ENCODE results near the gene COTL1. TPM values are rescaled to one million over a fixed set of nuclear protein-coding genes. Genes with fewer than 3 reads are reported as not detected.
"Not testable (repeated sequence)": the region's sequence is repeated elsewhere in the genome, so short reads cannot be mapped to it uniquely, and the experiment has no call there.

The COTL1 gene
- total and polyA plus RNA-seq, 5 experiments from 2014 or later, result 99.1 to 512 (median 341) TPM

GRCh38 chr16:84532291-84532724, 85.6 kb downstream of the COTL1 start:
- Mint-ChIP-seq H3K36me3 (peaks cover 4 to 14% (median 6%) of the 10 kb centered on the region in 3 donors), H3K4me3 (no peak overlapping the region), H3K27ac (peak overlapping the region in 2 of 10 donors; percentile 6 to 78), H3K27me3 (no peaks in the 10 kb centered on the region), H3K4me1 (peaks cover 7 to 37% (median 10%) of the 10 kb centered on the region in 4 donors), H3K9me3 (peaks cover 0 to 9% (median 6%) of the 10 kb centered on the region in 9 donors)
- ATAC-seq, result no peak
- no peak for DNase-seq
- POLR2A ChIA-PET, result interaction anchor here (1.1 kb wide), 1 partner anchor 22 kb away, joined by 3 read pairs; no protein-coding TSS in a partner anchor

GRCh38 chr16:84531671-84532111, 86.2 kb downstream of the COTL1 start:
- POLR2A ChIA-PET, result no interaction called here
- peaks cover 4 to 14% (median 6%) of the 10 kb centered on the region in 3 donors for H3K36me3 Mint-ChIP-seq
- H3K4me3 Mint-ChIP-seq, result no peak overlapping the region
- peaks cover 8 to 37% (median 10%) of the 10 kb centered on the region in 4 donors for H3K4me1 Mint-ChIP-seq
- ATAC-seq (no peak), DNase-seq (peak in 1 of 10 donors; percentile 18)
- H3K27ac Mint-ChIP-seq, result peak overlapping the region in 1 of 10 donors; percentile 78
- H3K9me3 Mint-ChIP-seq, result peaks cover 0 to 9% (median 6%) of the 10 kb centered on the region in 9 donors
- H3K27me3 Mint-ChIP-seq, result no peaks in the 10 kb centered on the region

- POLR2A ChIA-PET, result interaction anchor here (0.6 to 1.5 kb wide), 2 partner anchors 11 to 21 kb away, joined by 3 to 6 read pairs; no protein-coding TSS in a partner anchor
- DNase-seq (no peak), ATAC-seq (no peak)
- H3K4me1 Mint-ChIP-seq, result peaks cover 8 to 32% (median 9%) of the 10 kb centered on the region in 4 donors
- H3K4me3 Mint-ChIP-seq, result no peak overlapping the region
- no peak overlapping the region for H3K27ac Mint-ChIP-seq
- peaks cover 0 to 9% (median 6%) of the 10 kb centered on the region in 9 donors for H3K9me3 Mint-ChIP-seq
- H3K27me3 Mint-ChIP-seq, result no peaks in the 10 kb centered on the region
- peaks cover 4 to 14% (median 6%) of the 10 kb centered on the region in 3 donors for H3K36me3 Mint-ChIP-seq
Measured at GRCh38 chr16:84530590-84530989, 87.3 kb downstream of the COTL1 start.

GRCh38 chr16:84529607-84530006, 88.3 kb downstream of the COTL1 start:
- DNase-seq (no peak), ATAC-seq (no peak)
- no peak overlapping the region for H3K4me3 Mint-ChIP-seq
- POLR2A ChIA-PET, result interaction anchor here (0.7 to 1.7 kb wide), 3 partner anchors 10 to 20 kb away, joined by 3 to 6 read pairs (median 5); no protein-coding TSS in a partner anchor
- peaks cover 8 to 33% (median 9%) of the 10 kb centered on the region in 4 donors for H3K4me1 Mint-ChIP-seq
- no peak overlapping the region for H3K27ac Mint-ChIP-seq
- H3K9me3 Mint-ChIP-seq, result peaks cover 0 to 9% (median 6%) of the 10 kb centered on the region in 9 donors
- peaks cover 4 to 14% (median 6%) of the 10 kb centered on the region in 3 donors for H3K36me3 Mint-ChIP-seq
- no peaks in the 10 kb centered on the region for H3K27me3 Mint-ChIP-seq

GRCh38 chr16:84528322-84528721, 89.6 kb downstream of the COTL1 start:
- no peak for ATAC-seq
- peak overlapping the region in 1 of 10 donors; percentile 2 for H3K27ac Mint-ChIP-seq
- DNase-seq, result no peak
- H3K4me1 Mint-ChIP-seq, result peaks cover 8 to 40% (median 13%) of the 10 kb centered on the region in 4 donors
- H3K27me3 Mint-ChIP-seq, result no peaks in the 10 kb centered on the region
- H3K36me3 Mint-ChIP-seq, result peaks cover 4 to 14% (median 6%) of the 10 kb centered on the region in 3 donors
- no peak overlapping the region for H3K4me3 Mint-ChIP-seq
- H3K9me3 Mint-ChIP-seq, result peaks cover 0 to 9% (median 6%) of the 10 kb centered on the region in 9 donors
- POLR2A ChIA-PET, result interaction anchor here (1.7 kb wide), 1 partner anchor 21 kb away, joined by 5 read pairs; no protein-coding TSS in a partner anchor

GRCh38 chr16:84527532-84528269, 90.2 kb downstream of the COTL1 start:
- Mint-ChIP-seq H3K4me3 (no peak overlapping the region), H3K27me3 (no peaks in the 10 kb centered on the region), H3K27ac (peak overlapping the region in 4 of 10 donors; percentile 2 to 50 (median 43)), H3K36me3 (peaks cover 4 to 14% (median 6%) of the 10 kb centered on the region in 3 donors), H3K9me3 (peaks cover 0 to 9% (median 6%) of the 10 kb centered on the region in 9 donors), H3K4me1 (peaks cover 4 to 39% (median 13%) of the 10 kb centered on the region in 4 donors)
- no peak for ATAC-seq
- POLR2A ChIA-PET, result no interaction called here
- no peak for DNase-seq

GRCh38 chr16:84526794-84527531, 90.9 kb downstream of the COTL1 start:
- Mint-ChIP-seq H3K27me3 (no peaks in the 10 kb centered on the region), H3K9me3 (peaks cover 0 to 9% (median 6%) of the 10 kb centered on the region in 9 donors), H3K36me3 (peaks cover 4 to 12% (median 6%) of the 10 kb centered on the region in 3 donors), H3K27ac (peak overlapping the region in 1 of 10 donors; percentile 50), H3K4me3 (no peak overlapping the region), H3K4me1 (peaks cover 4 to 32% (median 11%) of the 10 kb centered on the region in 4 donors)
- DNase-seq, result no peak
- no peak for ATAC-seq
- POLR2A ChIA-PET, result no interaction called here

GRCh38 chr16:84524941-84525581, 92.8 kb downstream of the COTL1 start:
- POLR2A ChIA-PET, result interaction anchor here (1.5 kb wide), 1 partner anchor 24 kb away, joined by 10 read pairs; no protein-coding TSS in a partner anchor
- Mint-ChIP-seq H3K27ac (peak overlapping the region in 1 of 10 donors; percentile 43), H3K4me3 (peak overlapping the region in 1 of 10 donors; percentile 36), H3K4me1 (peaks cover 7 to 32% (median 15%) of the 10 kb centered on the region in 4 donors)
- peak in 1 of 10 donors; percentile 30 for DNase-seq
- H3K36me3 Mint-ChIP-seq, H3K9me3 Mint-ChIP-seq, H3K27me3 Mint-ChIP-seq, ATAC-seq: not testable (repeated sequence)

- Mint-ChIP-seq H3K36me3 (peaks cover 0 to 5% (median 1%) of the 10 kb centered on the region in 3 donors), H3K4me1 (peaks cover 11 to 38% (median 19%) of the 10 kb centered on the region in 4 donors), H3K27ac (peak overlapping the region in 6 of 10 donors; percentile 37 to 76 (median 62)), H3K27me3 (no peaks in the 10 kb centered on the region), H3K9me3 (peaks cover 0 to 6% (median 2%) of the 10 kb centered on the region in 9 donors), H3K4me3 (peak overlapping the region in 3 of 10 donors; percentile 30 to 65 (median 39))
- DNase-seq (peak in 1 of 10 donors; percentile 50), ATAC-seq (peak; percentile 42 to 76)
- POLR2A ChIA-PET, result interaction anchor here (0.7 to 1.5 kb wide), 3 partner anchors 11 to 83 kb away, joined by 3 to 10 read pairs (median 5); no protein-coding TSS in a partner anchor
Measured at GRCh38 chr16:84524346-84524920, 93.4 kb downstream of the COTL1 start.

- no peaks in the 10 kb centered on the region for H3K27me3 Mint-ChIP-seq
- H3K9me3 Mint-ChIP-seq, result no peaks in the 10 kb centered on the region
- no peak overlapping the region for H3K4me3 Mint-ChIP-seq
Measured at GRCh38 chr16:84521497-84521770, 96.4 kb downstream of the COTL1 start.

GRCh38 chr16:84520725-84521496, 97.0 kb downstream of the COTL1 start:
- peak overlapping the region in 2 of 10 donors; percentile 45 to 46 for H3K4me3 Mint-ChIP-seq
- H3K4me1 Mint-ChIP-seq, result peaks cover 16 to 62% (median 44%) of the 10 kb centered on the region in 4 donors
- DNase-seq (peak in 1 of 10 donors; percentile 35), ATAC-seq (no peak)
- H3K9me3 Mint-ChIP-seq, result no peaks in the 10 kb centered on the region
- H3K36me3 Mint-ChIP-seq, result no peaks in the 10 kb centered on the region
- H3K27ac Mint-ChIP-seq, result peak overlapping the region in 8 of 10 donors; percentile 28 to 91 (median 68)
- POLR2A ChIA-PET, result interaction anchor here (1.3 to 11.4 kb wide), 2 partner anchors 10 to 79 kb away, joined by 6 to 107 read pairs; no protein-coding TSS in a partner anchor
- H3K27me3 Mint-ChIP-seq, result no peaks in the 10 kb centered on the region

More at GRCh38 chr16:84521497-84521770, 96.4 kb downstream of the COTL1 start:
- Mint-ChIP-seq H3K4me1 (peaks cover 13 to 57% (median 41%) of the 10 kb centered on the region in 4 donors), H3K27ac (peak overlapping the region in 2 of 10 donors; percentile 31 to 80), H3K36me3 (no peaks in the 10 kb centered on the region)
- ATAC-seq (no peak), DNase-seq (peak in 1 of 10 donors; percentile 44)
- POLR2A ChIA-PET, result no interaction called here
